ENCODE measurements around the gene CRB2.

- TF ChIP-seq FOXA1 (IDR thresholded peaks at IDR 0.05) (no peak), SP1 (IDR thresholded peaks at IDR 0.05) (no peak), BHLHE40 (IDR thresholded peaks at IDR 0.05; ENCODE audit: borderline replicate concordance) (no peak), L3MBTL2 (conservative IDR thresholded peaks at IDR 0.05) (no peak), ELF4 (IDR thresholded peaks at IDR 0.05) (no peak), FOXM1 (IDR thresholded peaks at IDR 0.05; ENCODE audit: borderline replicate concordance) (no peak), SUZ12 (IDR thresholded peaks at IDR 0.05) (no peak)
Observed at GRCh38 chr9:123411191-123411590, 55.2 kb downstream of the CRB2 start.
